Lung microvascular endothelial cell (primary cell): Measurements from ENCODE around the gene ARL4A. TPM values are rescaled to one million over a fixed set of nuclear protein-coding genes. Genes with fewer than 3 reads are reported as not detected.

ENCODE experiments used
- DNase-seq, 2 donors: peaks; one replicate each; pipeline versions ENCODE4 v3.0.0 to v3.0.0-alpha.2; 2010; ENCODE audit warnings: low read depth in 2 of 2
- total RNA-seq: library from RNA; depleted of rRNA; stranded (reverse); fragments of >200 nt; gene quantifications from 2 replicates; pipeline ENCODE4 v1.2.1, GENCODE V29; 2014

Gene ARL4A
- total RNA-seq, 1 donor from 2014 or later, result 353 TPM

GRCh38 chr7:12699299-12699698, 11.9 kb downstream of the ARL4A start:
- DNase-seq, result no peak

- DNase-seq, result no peak
Observed at GRCh38 chr7:12701433-12701832, 14.0 kb downstream of the ARL4A start.

GRCh38 chr7:12703881-12704280, 16.4 kb downstream of the ARL4A start:
- no peak for DNase-seq

- no peak for DNase-seq
Observed at GRCh38 chr7:12705878-12706277, 18.4 kb downstream of the ARL4A start.

GRCh38 chr7:12706900-12707536, 19.6 kb downstream of the ARL4A start:
- peak in 1 of 2 donors; percentile 41 for DNase-seq

GRCh38 chr7:12708314-12708713, 20.9 kb downstream of the ARL4A start:
- DNase-seq, result no peak

- no peak for DNase-seq
Observed at GRCh38 chr7:12709726-12710502, 22.5 kb downstream of the ARL4A start.

- DNase-seq, result no peak
Observed at GRCh38 chr7:12711124-12711523, 23.7 kb downstream of the ARL4A start.

GRCh38 chr7:12712236-12712635, 24.8 kb downstream of the ARL4A start:
- no peak for DNase-seq

GRCh38 chr7:12713625-12714378, 26.4 kb downstream of the ARL4A start:
- DNase-seq, result peak in 1 of 2 donors; percentile 48

GRCh38 chr7:12714379-12714737, 26.9 kb downstream of the ARL4A start:
- DNase-seq, result no peak

- DNase-seq, result peak; percentile 94 to 95
Observed at GRCh38 chr7:12715372-12716133, 28.1 kb downstream of the ARL4A start.

GRCh38 chr7:12716134-12716681, 28.8 kb downstream of the ARL4A start:
- DNase-seq, result peak in 1 of 2 donors; percentile 78

- DNase-seq, result no peak
Observed at GRCh38 chr7:12716722-12717121, 29.3 kb downstream of the ARL4A start.

- DNase-seq, result peak in 1 of 2 donors; percentile 83
Observed at GRCh38 chr7:12719141-12719919, 31.9 kb downstream of the ARL4A start.

- peak; percentile 82 to 85 for DNase-seq
Observed at GRCh38 chr7:12719981-12720865, 32.8 kb downstream of the ARL4A start.

- no peak for DNase-seq
Observed at GRCh38 chr7:12721286-12721830, 33.9 kb downstream of the ARL4A start.

- DNase-seq, result no peak
Observed at GRCh38 chr7:12722136-12722535, 34.7 kb downstream of the ARL4A start.
